ENCODE results near the gene CSGALNACT2.

DNA sequence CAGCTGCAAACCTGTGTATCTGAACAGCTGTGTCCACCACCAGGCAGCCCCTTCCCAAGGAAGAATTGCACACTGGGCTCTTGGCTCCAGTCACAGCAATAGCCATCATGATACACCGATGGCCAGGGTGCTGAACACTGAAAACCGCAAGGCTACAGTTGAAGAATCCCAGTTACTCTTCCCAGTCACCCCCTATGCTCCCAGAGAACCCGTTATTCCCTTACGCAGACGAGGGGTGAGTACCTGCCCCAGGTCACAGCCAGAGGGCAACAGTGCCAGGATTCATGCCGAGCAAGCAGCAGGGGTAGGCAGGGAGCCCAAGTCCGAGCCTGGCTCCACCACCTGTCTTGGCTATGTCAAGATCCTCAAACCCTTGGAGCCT, 70.8 kb downstream of the CSGALNACT2 start:
- TF ChIP-seq, protein P1, sequence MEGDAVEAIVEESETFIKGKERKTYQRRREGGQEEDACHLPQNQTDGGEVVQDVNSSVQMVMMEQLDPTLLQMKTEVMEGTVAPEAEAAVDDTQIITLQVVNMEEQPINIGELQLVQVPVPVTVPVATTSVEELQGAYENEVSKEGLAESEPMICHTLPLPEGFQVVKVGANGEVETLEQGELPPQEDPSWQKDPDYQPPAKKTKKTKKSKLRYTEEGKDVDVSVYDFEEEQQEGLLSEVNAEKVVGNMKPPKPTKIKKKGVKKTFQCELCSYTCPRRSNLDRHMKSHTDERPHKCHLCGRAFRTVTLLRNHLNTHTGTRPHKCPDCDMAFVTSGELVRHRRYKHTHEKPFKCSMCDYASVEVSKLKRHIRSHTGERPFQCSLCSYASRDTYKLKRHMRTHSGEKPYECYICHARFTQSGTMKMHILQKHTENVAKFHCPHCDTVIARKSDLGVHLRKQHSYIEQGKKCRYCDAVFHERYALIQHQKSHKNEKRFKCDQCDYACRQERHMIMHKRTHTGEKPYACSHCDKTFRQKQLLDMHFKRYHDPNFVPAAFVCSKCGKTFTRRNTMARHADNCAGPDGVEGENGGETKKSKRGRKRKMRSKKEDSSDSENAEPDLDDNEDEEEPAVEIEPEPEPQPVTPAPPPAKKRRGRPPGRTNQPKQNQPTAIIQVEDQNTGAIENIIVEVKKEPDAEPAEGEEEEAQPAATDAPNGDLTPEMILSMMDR (conservative IDR thresholded peaks at IDR 0.05; ENCODE audit: low read length), result no peak
- TF ChIP-seq EZH2phosphoT487 (IDR thresholded peaks at IDR 0.05; ENCODE audit: borderline replicate concordance, low read depth, low read length), result no peak
